ENCODE measurements around the gene GLI3. TPM values are rescaled to one million over a fixed set of nuclear protein-coding genes. Genes with fewer than 3 reads are reported as not detected.

Gene GLI3
- total RNA-seq, 2 donors from 2014 or later, result 9.2 to 14.7 TPM

- H3K27ac ChIP-seq, result no peak overlapping the region
- DNase-seq (ENCODE audit: low spot score), result no peak
- H3K4me1 ChIP-seq (replicated peaks), result no peaks in the 10 kb centered on the region
- peaks cover 0 to 3% of the 10 kb centered on the region in 2 donors for H3K36me3 ChIP-seq
- intact Hi-C loops (cut with DNase I), result loop anchor here (2.0 to 5.0 kb wide), 4 partner anchors 34 to 855 kb away; partner anchors contain the start of gene GLI3
- no peaks in the 10 kb centered on the region for H3K27me3 ChIP-seq (replicated peaks; ENCODE audit: insufficient read depth)
- H3K4me3 ChIP-seq, result no peak overlapping the region
- no peaks in the 10 kb centered on the region for H3K9me3 ChIP-seq
- no peak for TF ChIP-seq POLR2AphosphoS5 (IDR thresholded peaks at IDR 0.05)
- TF ChIP-seq CTCF (IDR thresholded peaks at IDR 0.05), result no peak
- TF ChIP-seq POLR2A (IDR thresholded peaks at IDR 0.05), result no peak
Observed at GRCh38 chr7:41975849-41976248, 261.2 kb downstream of the GLI3 start.

GRCh38 chr7:41974870-41975557 is 262.0 kb downstream of the GLI3 start:
- no peaks in the 10 kb centered on the region for H3K9me3 ChIP-seq
- WGBS, result 69% methylated on average over 4 of the region's 4 CpGs
- H3K27ac ChIP-seq, result no peak overlapping the region
- no peaks in the 10 kb centered on the region for H3K27me3 ChIP-seq (replicated peaks; ENCODE audit: insufficient read depth)
- DNase-seq (ENCODE audit: low spot score), result no peak
- intact Hi-C loops (cut with DNase I), result loop anchor here (5.0 kb wide), 3 partner anchors 33 to 717 kb away; partner anchors contain the start of gene GLI3
- TF ChIP-seq CTCF (IDR thresholded peaks at IDR 0.05) (no peak), POLR2A (IDR thresholded peaks at IDR 0.05) (no peak), POLR2AphosphoS5 (IDR thresholded peaks at IDR 0.05) (no peak)
- no peak overlapping the region for H3K4me3 ChIP-seq
- H3K36me3 ChIP-seq, result peaks cover 0 to 3% of the 10 kb centered on the region in 2 donors
- H3K4me1 ChIP-seq (replicated peaks), result no peaks in the 10 kb centered on the region

DNA sequence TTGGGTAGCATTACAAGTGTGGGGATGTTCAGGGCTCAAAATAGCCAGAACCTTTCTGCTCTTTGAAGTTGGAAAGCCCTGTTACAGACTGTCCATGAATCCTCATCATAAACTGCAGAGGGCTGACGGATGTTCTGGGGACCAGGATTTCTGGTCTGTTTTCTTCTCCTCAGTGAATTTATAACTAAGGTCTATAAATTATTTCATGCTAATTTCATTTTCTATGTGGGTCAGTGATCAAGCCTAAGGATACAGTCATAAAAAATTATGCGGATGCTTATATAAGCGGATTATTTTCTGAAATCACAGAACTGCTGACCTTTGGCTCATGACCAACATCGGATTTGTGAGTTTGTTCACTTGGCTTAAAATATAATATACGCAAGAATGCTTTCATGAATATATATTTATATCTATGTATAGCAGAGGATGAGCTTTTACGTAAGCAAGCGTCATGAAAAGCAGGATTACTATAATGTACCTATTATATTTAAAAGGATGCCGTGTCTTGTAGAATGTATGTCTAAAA is 263.7 kb downstream of the GLI3 start:
- no peaks in the 10 kb centered on the region for H3K4me1 ChIP-seq (replicated peaks)
- no peak overlapping the region for H3K4me3 ChIP-seq
- no peaks in the 10 kb centered on the region for H3K27me3 ChIP-seq (replicated peaks; ENCODE audit: insufficient read depth)
- WGBS, result 87% methylated on average over 8 of the region's 8 CpGs
- intact Hi-C loops (cut with DNase I), result no loop called here
- TF ChIP-seq CTCF (IDR thresholded peaks at IDR 0.05), result no peak
- no peak for TF ChIP-seq POLR2AphosphoS5 (IDR thresholded peaks at IDR 0.05)
- no peak for TF ChIP-seq POLR2A (IDR thresholded peaks at IDR 0.05)
- peaks cover 0 to 3% of the 10 kb centered on the region in 2 donors for H3K36me3 ChIP-seq
- no peaks in the 10 kb centered on the region for H3K9me3 ChIP-seq
- no peak for DNase-seq (ENCODE audit: low spot score)
- H3K27ac ChIP-seq, result no peak overlapping the region

DNA sequence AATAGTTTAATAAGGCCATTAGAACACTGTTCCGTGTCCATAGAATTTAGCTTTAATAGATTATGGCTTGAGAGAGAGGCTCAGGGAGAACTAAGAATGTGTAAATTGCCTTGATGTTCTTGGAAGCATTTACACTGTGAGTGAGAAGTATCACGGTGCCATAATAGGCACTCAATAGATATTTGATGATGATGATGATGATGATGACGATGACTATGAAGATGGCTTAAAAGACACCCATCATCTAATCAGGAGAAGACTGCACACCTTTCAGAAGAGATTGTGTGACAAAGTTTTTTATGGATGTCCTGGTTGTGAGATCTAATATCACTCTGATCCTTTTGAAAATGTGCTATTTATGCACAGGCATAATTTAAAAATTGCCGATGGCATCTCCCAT is 264.2 kb downstream of the GLI3 start:
- no peak overlapping the region for H3K27ac ChIP-seq
- intact Hi-C loops (cut with DNase I), result no loop called here
- H3K4me1 ChIP-seq (replicated peaks), result no peaks in the 10 kb centered on the region
- H3K27me3 ChIP-seq (replicated peaks; ENCODE audit: insufficient read depth), result no peaks in the 10 kb centered on the region
- whole genome bisulfite sequencing, result 92% methylated on average over 4 of the region's 4 CpGs
- H3K4me3 ChIP-seq, result no peak overlapping the region
- no peak for TF ChIP-seq POLR2AphosphoS5 (IDR thresholded peaks at IDR 0.05)
- no peak for TF ChIP-seq CTCF (IDR thresholded peaks at IDR 0.05)
- TF ChIP-seq POLR2A (IDR thresholded peaks at IDR 0.05), result no peak
- no peaks in the 10 kb centered on the region for H3K9me3 ChIP-seq
- DNase-seq (ENCODE audit: low spot score), result no peak
- peaks cover 0 to 3% of the 10 kb centered on the region in 2 donors for H3K36me3 ChIP-seq

DNA sequence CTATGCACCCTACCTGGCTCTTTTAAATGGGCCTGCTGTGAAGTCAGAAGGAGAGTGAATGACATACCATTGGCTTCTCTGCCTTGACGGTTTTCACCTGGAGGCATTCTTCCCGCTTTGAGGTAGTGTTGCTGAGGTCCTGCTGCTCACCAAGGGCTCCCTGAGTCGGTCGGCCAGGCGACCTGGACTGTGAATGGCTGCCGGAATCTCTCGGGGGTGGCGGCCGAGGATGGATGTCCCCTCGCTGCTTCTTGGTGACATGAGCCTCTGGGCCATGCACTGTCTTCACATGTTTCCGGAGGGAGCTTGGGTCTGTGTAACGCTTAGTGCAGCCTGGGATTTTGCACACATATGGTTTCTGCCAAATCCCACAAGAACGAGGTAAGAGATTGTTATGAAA is 264.7 kb downstream of the GLI3 start:
- whole genome bisulfite sequencing, result 90% methylated on average over 13 of the region's 13 CpGs
- H3K27ac ChIP-seq, result no peak overlapping the region
- no peak for DNase-seq (ENCODE audit: low spot score)
- H3K36me3 ChIP-seq, result peaks cover 0 to 3% of the 10 kb centered on the region in 2 donors
- TF ChIP-seq POLR2A (IDR thresholded peaks at IDR 0.05) (no peak), CTCF (IDR thresholded peaks at IDR 0.05) (no peak), POLR2AphosphoS5 (IDR thresholded peaks at IDR 0.05) (no peak)
- H3K9me3 ChIP-seq, result no peaks in the 10 kb centered on the region
- intact Hi-C loops (cut with DNase I), result no loop called here
- no peak overlapping the region for H3K4me3 ChIP-seq
- H3K27me3 ChIP-seq (replicated peaks; ENCODE audit: insufficient read depth), result no peaks in the 10 kb centered on the region
- H3K4me1 ChIP-seq (replicated peaks), result no peaks in the 10 kb centered on the region
